ENCODE measurements around the gene NTM.
A peak's percentile ranks its signal among the peaks of the same experiment; 100 is the strongest.

NTM gene

DNA sequence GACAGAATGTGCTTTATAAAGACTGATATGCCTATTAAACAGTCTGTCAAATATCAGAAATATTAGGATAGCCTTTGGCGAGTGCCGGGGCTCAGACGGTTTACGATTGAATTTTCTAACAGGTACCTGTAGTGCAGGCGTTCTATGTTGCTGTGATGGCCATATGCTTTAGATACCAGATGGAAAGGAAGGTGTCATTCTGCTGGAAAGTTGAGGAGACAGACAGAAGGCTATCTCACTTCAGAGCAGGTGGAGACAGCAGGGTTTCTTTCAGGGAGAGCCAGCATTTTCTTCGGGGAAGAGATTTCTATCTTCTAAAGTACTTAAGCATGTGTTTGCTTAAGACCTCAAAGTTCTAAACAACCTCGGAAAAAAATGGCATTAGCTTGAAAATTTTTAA is 415.4 kb downstream of the NTM start:
- H3K27ac ChIP-seq: no peak overlapping the region
- no peak for DNase-seq (ENCODE audit: low read depth, low spot score)

DNA sequence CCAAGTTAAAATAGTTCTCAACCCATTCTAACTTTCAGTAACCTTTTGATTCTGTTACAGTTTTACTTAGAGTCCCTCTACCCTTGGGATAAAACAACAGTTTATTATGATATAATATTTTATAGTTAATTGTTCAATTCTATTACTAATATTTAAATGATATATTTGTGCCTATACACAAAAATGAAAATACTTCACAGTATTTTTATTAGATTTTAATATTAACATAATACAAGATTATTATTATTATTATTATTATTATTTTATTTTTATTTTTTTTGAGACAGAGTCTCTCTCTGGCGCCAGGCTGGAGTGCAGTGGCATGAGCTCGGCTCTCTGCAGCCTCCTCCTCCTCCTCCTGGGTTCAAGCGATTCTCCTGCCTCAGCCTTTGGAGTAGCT is 416.7 kb downstream of the NTM start:
- no peak overlapping the region for H3K27ac ChIP-seq
- DNase-seq (ENCODE audit: low read depth, low spot score): no peak

DNA sequence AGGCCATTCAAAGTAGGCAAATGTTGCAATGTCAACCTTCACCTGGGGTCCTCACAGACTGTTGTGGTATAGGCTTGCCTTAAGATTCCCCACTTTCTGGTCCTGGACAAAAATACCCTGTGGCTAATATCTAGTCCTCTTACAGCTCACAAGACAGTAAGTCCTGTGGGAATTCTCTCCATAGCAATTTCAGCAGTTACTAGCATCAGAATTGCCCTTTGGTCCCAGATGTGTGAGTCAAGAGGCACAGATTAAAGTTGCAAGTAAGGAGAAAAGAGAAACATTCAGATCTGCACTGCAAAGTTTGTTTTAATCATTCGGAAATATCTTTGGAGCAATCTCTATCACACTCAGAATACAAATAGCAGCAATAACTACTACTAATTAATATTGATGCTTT is 420.2 kb downstream of the NTM start:
- no peak overlapping the region for H3K27ac ChIP-seq
- DNase-seq (ENCODE audit: low read depth, low spot score): no peak

DNA sequence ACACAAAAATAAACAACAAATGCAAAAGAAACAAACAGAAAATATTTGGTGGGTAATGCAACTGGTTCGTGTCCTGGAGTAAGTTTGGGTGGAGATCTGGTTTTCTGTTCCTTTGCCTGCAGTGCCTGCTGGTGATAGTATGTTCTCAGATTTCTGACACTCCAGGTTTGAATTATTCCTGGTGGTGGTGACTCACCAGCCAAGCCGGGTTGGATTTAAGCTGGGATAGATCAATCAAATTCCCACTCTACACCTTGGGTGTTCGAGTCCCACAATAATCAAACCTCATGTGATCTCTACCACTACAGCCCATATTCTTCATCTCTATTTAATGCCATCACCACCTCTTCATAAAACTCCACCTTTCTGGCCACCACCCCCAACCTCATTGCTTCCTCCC is 421.8 kb downstream of the NTM start:
- no peak for DNase-seq (ENCODE audit: low read depth, low spot score)
- no peak overlapping the region for H3K27ac ChIP-seq

DNA sequence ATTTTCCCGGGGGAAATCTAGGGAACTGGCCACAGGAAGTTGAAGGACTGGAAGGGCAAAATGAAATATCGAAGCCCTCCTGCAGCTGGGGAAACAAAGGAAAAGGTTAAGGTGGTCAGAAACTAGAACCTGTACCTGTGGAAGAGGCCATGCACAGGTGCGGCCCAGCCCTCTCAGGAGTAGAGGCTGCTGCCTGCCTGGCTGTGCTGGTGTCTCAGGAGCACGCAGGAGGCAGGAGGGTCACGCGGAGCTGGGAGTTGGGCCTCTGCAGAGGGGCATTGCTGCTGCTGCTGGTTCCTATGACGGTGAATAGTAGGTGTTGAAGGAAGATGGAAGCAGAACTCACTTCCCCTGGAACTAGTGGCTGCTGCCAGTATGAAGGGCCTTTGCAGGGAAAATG is 425.7 kb downstream of the NTM start:
- H3K27ac ChIP-seq: no peak overlapping the region
- DNase-seq (ENCODE audit: low read depth, low spot score): no peak

DNA sequence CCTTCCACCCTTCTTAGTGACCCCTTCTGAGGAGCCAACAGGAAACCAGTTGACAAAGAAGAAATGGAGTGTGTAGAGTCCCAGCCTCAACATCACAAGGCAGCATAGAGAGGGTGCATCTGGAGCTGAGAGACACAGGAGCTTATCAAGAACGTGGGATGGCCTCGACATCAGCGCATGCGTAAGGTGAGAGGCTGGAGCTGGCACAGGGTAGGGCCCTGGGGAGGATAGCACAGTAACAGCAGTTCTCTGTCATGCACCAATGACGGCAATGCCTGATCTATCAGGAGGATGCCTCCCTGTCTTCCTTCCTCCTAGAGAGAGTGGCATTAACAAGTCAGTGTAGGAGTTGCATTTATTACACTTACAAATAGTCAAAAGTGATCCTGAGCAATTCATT is 426.1 kb downstream of the NTM start:
- DNase-seq (ENCODE audit: low read depth, low spot score): no peak
- H3K27ac ChIP-seq: no peak overlapping the region

DNA sequence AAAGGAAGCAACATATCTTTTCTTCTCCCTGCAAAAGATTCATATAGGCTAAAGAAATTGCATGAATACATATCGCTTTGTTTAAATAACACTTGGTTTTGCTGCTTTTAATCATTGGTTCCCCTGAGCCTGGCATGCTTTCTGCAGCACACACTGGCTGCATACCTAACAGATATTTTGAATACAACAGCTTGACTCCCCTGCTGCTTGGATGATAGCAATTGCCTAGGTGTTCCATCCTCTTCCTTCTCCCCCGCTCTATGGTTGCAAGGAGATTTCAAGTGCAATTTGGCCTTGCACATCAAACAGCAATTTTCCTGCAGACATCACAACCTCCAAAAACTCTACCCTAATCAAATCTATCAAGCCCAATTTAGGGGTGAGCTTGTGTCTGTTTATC is 430.0 kb downstream of the NTM start:
- no peak overlapping the region for H3K27ac ChIP-seq
- DNase-seq (ENCODE audit: low read depth, low spot score): no peak

DNA sequence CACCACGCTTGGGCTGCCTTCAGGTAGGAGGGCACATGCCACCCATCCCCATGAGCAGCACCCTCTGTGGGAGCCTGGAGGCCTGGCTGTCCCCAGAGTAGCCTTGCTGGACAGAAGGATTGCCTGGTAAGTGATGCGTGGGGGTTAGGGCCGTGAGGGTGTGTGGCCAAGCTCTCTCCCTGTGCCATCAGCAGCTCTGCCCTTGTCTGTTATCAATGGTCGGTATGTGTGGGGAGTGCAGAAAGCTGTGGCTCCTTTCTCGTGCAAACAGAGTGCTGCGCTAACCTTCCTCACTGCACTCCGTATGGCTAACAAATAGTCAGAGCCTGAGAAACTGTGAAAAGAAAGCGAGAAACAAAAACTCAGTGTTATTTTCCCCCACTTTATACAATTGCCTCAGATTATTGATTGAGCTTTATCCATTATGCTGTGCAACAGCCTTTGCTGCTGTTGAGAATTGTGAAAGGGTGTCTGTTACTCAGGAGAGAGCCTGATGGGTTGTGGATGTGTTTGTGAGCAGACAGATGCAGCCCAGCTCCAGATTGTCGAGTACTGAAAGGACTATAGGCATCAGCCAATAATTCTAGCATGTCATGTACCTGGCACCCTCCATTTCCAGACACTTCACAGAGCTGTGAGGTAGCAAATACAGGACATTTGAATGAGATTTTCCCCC is 432.2 kb downstream of the NTM start:
- H3K27ac ChIP-seq: no peak overlapping the region
- DNase-seq (ENCODE audit: low read depth, low spot score): no peak

DNA sequence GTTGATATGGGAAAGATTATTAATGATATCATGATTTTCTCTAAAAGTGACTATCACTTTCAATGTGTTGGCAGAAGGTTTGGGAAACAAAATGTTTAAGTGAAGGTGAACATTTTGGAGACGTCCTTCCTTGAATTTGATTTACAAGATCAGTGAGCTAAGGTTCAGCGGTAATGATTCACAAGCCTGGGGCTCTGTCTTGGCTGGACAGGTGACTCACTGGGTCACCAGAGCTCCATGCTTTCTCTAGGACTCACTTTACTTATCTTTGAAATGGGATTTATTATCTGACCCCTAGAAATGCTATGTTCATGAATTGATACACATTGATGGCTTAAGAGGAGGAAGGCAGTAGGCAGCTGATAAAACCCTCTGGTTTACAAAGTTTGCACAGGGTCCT is 437.5 kb downstream of the NTM start:
- H3K27ac ChIP-seq: no peak overlapping the region
- no peak for DNase-seq (ENCODE audit: low read depth, low spot score)

DNA sequence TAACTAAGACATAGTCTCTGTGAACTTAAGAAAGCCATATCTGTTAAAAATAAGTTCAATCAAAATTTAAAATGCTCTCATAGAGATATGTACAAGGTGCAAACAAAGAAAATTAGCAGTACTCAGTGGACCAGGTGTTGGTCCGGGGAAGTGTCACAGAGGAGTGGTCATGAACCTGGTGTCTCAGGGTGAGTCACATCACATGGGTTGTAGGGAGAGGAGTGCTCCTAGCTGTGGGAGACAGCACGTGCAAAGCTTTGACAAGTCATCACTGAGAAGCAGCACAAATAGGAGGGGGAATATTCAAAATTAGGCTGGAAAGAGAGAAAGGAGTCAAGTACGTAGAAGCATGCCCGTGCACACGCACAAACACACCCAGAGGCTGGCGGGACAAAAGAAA is 438.1 kb downstream of the NTM start:
- H3K27ac ChIP-seq: no peak overlapping the region
- DNase-seq (ENCODE audit: low read depth, low spot score): no peak

DNA sequence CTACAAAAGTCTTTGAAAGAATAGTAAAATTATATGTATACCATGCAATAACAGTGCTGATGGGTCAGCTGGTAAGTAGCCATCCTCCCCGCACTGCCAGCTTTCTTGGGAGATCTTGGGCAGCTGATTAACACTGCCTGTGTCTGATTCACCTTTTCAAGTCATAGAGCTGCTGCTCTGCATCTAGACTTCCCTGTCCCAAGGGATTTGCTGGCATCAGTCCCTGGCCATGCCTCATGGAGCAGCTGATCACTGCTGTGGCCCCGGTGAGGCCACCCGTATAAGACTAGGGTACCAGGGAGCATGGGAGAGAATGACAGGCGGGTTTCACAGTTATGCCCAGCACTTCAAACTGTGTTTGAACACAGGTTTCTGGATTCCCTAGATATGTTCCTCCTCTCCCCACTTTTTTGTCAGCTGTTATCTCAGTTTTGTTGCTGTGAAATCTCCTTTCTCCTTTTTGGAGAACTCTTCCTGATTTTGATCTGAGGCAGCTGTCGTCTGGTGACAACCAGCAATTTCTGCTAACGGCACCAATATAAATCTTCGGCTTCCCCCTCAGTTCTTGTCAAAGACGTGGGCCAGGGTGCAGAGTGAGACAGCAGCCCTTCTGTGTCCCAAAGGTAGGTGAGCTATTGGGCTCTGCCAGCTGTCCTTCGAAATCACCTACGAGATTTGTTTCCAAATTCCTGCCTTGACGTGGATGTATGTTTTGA is 438.9 kb downstream of the NTM start:
- no peak for DNase-seq (ENCODE audit: low read depth, low spot score)
- H3K27ac ChIP-seq: no peak overlapping the region

DNA sequence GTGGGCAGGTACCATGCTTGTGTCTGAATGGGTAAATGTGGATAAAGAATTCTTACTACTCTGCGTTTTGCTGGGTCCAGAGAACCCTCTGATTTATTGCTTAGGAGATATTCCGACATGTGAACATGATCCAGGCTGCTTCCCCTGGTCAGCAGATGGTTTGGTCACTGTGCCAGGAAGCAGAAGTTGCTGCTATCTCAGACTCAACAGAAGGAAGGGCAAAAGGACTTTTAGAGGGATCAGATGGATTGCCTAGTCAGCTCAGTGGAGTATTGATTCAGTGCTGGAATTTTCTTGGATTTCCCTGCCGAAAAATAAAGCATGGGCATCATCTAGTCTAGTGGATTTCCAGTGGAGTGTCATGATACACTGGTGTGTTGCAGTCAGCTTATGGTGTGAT is 440.1 kb downstream of the NTM start:
- H3K27ac ChIP-seq: no peak overlapping the region
- no peak for DNase-seq (ENCODE audit: low read depth, low spot score)

DNA sequence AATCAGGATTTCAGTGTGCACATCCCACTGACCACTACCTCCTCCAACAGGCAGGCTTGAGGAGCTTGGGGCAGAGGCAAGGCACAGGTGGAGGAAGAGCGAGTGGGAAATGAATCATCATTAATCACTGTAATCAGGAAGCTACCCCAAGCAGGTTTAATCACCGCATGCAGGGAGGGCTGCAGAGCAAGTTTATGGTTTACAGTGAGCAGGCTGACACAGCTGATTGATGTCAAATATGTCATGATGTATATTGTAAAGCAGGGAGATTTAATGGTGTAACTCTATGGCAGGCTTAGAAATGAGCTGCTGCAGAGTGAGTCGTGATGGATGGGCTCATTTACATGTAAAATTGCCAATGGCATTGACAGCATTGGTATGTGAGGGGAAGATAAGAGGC is 441.0 kb downstream of the NTM start:
- DNase-seq (ENCODE audit: low read depth, low spot score): peak; percentile 53

DNA sequence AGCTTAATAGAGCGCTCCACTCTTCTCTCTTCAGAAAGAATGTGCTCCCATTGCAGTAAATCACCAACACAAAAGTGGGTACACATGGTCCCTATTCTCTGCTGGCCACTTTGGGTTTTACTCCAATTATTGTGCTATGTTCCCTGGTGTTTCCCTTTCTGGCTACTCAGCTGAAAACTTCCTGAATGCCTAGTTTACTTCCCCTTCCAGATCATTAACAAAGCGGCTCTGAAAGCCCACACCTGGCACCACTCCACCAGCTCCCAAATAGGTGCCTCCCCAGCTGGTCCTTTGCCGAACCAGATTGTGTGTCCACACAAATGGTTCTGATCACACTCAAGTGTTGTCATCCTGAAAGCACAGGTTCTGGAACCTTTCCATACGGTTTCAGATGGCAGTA is 443.7 kb downstream of the NTM start:
- H3K27ac ChIP-seq: no peak overlapping the region
- DNase-seq (ENCODE audit: low read depth, low spot score): no peak

More for the DNA sequence above, 441.0 kb downstream of the NTM start:
- no peak overlapping the region for H3K27ac ChIP-seq

DNA sequence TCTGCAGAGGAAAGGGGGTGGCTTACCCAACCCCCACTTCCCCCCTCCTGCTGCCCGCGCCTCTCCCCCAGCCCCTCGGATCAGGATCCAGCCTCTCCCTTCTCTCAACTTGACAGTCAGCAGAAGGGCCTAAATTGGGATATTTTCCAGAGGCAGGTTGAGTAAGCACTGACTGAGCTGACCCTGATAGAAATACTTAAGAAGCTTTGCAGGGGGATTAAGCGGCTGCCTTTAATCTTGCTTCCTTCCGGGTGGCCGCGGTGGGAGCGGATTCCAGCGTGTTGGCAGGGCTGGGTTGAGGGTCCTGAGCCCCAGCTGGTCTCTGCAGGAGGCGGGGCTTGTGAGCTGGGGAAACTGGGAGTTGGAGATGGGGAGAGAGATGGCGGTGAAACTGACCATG is 445.2 kb downstream of the NTM start:
- no peak overlapping the region for H3K27ac ChIP-seq
- DNase-seq (ENCODE audit: low read depth, low spot score): no peak

DNA sequence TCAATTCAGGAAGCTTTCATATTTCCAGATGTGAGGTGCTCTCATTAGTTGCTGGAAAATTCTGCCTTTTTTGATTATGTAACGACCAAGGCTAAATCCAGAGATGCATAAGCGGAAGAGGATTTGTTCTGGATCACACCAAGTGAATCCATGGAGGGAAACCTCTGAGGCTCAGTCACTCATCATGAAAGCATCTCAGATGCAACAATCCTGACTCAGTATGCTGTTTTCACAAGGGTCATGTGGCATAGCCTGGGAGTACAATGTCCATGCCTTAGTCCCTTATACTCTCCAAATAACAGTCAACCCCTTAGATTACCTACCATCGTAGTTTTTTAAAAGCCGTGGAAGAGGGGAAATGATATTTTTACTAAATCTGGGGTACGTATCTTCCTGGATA is 445.6 kb downstream of the NTM start:
- no peak for DNase-seq (ENCODE audit: low read depth, low spot score)
- H3K27ac ChIP-seq: no peak overlapping the region

DNA sequence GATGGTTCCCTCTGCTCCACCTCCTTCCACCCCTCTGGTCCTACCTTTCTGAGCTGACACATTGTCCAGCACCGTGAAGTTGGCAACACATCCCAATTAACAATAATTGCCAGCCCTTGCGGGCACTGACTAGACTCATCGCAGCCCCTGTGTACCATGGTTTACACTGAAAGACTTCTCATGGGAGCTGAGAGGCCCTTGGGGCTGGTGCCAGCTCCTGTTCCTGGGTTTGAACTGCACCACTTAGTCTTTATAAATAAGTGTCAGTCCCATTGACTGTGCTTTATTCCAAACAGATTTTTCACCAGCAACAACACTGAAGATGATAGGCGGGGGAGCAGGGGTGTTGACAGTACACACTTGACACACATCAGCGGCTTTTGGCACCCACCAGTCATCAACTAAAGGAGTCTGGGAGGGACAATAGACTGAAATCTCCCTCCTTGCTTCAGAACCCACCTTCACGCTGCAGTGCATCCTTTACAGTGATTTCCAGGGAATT is 447.3 kb downstream of the NTM start:
- no peak for DNase-seq (ENCODE audit: low read depth, low spot score)
- H3K27ac ChIP-seq: no peak overlapping the region

DNA sequence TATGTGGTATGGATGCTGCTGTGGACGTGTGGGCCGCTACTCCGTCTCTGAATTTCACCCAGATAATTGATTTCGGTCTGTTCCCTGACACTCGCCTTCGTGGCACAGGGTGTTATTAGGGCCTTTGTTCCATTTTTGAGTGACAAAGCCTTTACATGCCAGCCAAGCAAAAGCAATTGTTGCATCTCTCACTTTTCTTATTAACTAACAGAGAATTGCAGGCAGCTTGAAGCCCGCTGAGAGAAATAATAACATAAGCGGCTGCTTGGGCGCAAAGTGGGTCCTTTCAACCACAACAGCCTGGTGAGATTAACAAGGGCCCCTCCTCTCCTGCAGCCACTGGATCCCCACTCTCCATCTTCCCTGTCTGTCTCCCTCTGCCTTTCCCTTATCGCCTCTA is 449.4 kb downstream of the NTM start:
- no peak overlapping the region for H3K27ac ChIP-seq
- DNase-seq (ENCODE audit: low read depth, low spot score): no peak

DNA sequence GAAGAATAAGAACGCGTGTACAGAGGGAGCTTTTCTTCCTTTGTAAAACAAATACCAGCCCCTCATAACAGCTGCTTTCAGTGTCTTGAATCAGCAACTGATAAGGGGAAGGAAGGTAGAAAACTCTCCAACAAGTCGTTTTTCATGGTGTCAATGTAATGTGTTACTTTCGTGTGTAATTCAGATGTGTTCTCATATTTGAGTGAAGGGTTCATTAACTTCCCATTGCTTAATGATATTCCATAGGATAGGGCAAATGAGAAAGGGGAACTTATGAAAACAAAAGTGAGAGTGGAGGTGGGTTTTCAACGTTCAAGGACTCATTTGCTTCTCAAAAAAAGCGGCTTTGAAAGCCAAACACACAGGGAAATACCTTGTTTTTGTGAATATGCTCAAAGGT is 452.1 kb downstream of the NTM start:
- DNase-seq (ENCODE audit: low read depth, low spot score): no peak
- H3K27ac ChIP-seq: no peak overlapping the region

DNA sequence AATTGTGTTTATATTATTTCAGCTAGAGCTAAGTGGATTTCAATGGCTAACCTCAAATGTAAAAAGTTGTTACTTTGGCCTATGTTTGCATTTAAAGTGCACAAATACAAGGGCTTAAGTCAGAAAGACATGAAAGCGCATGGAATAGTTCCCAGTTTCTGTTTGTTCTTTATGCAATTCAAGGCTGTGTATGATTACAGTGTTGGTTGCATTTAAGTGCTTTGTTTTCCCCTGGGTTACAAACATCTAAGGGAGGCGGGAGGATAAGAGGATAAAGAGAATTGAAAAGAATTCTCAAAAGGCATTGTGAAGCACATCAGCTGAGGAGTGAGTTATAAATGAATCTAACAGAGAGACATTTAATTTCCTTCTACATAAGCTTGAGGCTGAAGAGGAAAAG is 453.4 kb downstream of the NTM start:
- H3K27ac ChIP-seq: no peak overlapping the region
- no peak for DNase-seq (ENCODE audit: low read depth, low spot score)

DNA sequence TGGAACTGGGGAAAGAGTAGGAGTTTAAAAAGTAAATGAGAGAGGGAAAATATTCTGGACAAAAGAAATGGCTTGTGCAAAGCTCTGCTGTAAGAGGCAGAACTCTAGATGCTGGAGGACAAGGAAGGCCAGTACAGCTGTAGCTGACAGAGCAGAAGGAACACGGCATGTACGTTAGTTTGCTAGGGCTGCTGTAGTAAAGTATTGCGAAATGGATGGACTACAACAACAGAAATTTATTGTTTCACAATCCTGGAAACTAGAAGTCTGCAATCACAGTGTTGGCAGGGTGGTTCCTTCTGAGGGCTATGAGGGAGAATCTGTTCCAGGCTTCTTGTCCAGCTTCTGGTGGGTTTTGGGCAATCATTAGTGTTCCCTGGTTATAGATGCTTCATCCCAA is 454.4 kb downstream of the NTM start:
- no peak for DNase-seq (ENCODE audit: low read depth, low spot score)
- H3K27ac ChIP-seq: no peak overlapping the region

DNA sequence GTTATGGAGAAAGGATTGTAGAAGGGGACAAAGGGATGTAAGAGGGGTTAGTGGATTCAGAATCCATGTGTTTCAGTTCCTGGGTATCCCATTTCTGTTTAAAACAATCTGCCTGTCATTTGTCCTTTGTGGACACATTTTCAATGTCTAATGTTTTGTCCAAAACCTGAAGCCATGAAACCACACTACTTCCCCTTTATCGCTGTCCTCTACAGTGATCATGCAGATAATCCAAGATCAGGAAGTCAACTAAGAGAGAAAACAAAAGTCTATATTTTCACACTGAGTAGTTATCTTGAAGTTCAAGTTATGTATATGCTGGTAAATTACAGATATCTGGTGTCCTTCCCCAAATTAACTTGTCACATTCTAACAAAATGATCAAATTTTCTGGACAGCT is 457.0 kb downstream of the NTM start:
- no peak overlapping the region for H3K27ac ChIP-seq
- no peak for DNase-seq (ENCODE audit: low read depth, low spot score)
